ENCODE results near the gene UCP2.

DNA sequence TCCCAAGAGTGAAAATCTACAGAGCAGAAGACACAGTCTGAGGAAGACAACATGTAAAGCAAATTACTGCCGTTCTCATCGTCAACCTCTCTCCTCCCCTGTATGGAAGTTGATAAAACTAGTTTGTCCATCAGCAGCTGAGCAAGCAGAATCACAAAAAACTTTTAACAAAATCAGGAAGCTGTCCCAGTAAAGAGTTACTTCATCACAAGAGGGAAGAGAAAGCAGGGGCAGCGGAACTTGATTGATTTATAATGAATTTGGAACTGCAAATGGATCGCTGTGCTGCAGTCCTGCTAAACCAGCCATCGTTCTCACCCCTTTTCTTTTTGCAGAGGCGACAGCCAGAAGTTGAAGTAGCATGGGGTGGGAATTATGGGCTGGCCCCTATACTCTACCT is 39.9 kb upstream of the UCP2 start:
- TF ChIP-seq POLR2A (IDR thresholded peaks at IDR 0.05) (no peak), POLR2AphosphoS5 (IDR thresholded peaks at IDR 0.05; ENCODE audit: insufficient read depth in 1 of 2, low read depth in 1 of 2) (no peak)
- TF ChIP-seq, protein P1, sequence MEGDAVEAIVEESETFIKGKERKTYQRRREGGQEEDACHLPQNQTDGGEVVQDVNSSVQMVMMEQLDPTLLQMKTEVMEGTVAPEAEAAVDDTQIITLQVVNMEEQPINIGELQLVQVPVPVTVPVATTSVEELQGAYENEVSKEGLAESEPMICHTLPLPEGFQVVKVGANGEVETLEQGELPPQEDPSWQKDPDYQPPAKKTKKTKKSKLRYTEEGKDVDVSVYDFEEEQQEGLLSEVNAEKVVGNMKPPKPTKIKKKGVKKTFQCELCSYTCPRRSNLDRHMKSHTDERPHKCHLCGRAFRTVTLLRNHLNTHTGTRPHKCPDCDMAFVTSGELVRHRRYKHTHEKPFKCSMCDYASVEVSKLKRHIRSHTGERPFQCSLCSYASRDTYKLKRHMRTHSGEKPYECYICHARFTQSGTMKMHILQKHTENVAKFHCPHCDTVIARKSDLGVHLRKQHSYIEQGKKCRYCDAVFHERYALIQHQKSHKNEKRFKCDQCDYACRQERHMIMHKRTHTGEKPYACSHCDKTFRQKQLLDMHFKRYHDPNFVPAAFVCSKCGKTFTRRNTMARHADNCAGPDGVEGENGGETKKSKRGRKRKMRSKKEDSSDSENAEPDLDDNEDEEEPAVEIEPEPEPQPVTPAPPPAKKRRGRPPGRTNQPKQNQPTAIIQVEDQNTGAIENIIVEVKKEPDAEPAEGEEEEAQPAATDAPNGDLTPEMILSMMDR (IDR thresholded peaks at IDR 0.05), result no peak
